Activated T-cell treated with anti-CD3 and anti-CD28 coated beads for 48 hours (primary cell): ENCODE data around the gene ARMC9.
"Not testable (repeated sequence)": the region's sequence is repeated elsewhere in the genome, so short reads cannot be mapped to it uniquely, and the experiment has no call there.

Experiments used
- DNase-seq: peaks from one replicate; pipeline ENCODE4 v3.0.0-alpha.2; 2020; ENCODE audit warnings: low read depth

The ARMC9 gene

DNA sequence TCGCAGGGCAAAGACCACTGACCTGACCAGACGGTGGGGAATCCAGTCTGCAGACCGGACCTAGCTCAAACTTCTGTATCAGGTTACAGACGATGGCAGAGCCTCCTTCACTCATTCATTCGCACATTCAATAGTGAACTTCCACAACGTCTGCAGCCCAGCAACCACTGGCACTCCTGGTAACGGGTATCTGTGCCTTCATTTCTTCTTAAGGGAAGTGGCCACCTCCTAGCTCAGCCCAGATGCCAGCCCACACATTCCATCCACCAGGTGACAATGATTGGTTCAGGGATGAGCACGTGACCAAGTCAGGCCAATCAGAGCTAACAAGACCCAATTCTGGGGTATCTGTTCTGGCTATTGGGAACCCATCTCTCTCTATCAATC is 15.9 kb upstream of the ARMC9 start:
- no peak for DNase-seq

DNA sequence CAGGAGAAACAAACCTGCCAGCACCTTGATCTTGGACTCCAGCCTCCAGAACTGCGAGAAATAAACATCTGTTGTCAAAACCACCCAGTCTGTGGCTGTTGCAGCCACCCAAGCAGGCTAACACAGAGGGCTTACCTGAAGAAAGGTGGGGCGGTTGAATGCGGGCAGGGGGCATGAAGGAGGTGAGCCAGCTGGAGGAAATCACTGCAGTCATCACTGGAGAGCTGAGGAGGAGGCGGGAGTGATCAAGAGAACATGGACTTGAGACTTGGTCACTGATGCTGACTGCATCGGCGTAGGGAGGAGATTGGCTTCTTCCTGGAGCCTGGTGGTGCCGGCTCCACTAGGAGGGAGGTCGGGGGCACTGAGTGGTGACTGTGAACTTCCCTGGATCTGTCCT is 14.6 kb upstream of the ARMC9 start:
- no peak for DNase-seq

DNA sequence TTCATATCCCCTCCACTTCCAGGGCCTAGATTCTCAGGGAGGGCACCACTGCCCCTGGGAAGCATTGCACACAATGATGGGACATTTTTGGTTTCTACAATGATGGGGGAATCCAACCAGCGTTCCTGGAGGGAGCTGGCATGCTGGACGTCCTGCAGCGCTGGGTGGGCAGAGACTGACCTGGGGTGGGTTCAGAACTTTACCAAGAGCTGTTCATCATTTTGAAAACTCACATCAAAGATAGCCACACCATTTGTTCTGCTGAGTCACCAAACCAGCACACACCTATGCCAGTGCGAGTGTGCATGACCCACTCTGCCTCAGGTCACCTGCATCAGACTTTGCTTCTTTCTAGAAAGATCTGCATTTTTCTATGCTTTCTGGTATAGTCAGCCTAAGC is 14.1 kb upstream of the ARMC9 start:
- DNase-seq: no peak

DNA sequence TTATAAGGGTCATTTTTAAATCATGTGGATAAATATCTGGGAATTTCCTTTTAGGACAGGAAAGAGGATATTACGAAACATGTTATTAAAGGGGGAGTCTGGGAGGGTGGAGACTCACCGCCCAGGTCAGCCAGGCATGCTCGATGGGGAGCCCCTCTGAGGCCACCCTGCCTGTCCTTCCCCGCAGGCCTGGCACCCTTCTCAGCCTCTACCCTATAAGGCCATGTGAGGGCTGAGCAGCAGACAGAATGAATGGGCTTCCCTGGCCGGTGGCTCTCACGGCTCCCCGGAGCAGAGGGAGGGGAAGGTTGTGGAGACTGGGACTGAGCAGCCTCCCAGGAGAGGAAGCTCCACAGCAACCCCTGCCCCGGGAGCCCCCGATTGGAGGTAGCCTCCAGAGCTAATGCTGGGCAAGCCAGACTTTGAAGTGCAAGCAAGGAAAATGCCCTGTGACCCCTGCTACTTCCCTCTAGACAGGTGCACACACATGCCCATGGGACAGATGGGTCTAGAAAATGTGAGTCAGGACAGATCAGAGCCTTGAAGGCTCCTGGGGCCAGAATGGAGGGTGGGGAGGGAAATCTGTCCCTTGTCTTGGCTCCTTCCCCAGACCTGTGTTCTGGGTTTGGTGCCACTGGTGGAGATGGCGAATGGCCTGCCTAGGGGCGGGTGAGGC is 13.2 kb upstream of the ARMC9 start:
- no peak for DNase-seq

DNA sequence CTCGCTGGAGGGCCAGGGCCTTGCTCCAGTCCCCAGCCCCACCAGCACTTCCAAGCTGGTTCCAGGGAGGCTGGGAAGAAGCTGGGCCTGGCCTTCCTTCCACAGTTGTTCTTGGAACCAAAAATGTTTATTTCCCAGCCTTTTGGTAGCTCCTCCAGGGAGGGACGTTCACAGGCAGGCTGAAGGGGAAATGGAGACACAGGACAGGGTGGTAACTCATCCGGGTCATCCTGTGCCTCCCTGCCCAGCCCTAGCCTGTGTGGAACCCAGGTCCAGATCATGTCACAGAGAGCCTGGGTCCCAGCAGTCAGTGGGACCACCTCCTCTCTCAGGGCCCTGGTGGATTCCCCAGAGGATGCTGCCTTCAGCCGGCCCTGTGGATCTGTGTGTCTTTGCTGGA is 12.5 kb upstream of the ARMC9 start:
- DNase-seq: no peak

DNA sequence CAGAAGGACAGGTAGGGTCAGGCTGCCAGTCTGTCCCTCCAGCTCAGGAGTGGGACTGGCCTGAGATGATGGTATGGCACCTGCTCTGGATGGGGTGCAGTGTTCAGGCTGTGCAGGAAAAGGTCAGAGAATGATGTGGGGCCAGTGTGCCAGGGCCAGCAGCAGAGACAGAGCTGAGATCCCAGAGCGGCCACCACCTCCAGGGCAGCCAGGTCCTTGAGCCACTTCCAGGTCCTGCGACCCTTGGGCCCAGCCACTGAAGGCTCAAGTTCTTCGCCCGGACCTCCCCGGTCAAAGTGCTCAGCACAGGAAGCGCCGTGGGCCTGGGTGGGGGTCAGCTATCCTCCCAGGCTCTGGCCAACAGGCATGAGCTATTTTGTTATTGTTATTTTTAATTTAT is 12.1 kb upstream of the ARMC9 start:
- DNase-seq: no peak

DNA sequence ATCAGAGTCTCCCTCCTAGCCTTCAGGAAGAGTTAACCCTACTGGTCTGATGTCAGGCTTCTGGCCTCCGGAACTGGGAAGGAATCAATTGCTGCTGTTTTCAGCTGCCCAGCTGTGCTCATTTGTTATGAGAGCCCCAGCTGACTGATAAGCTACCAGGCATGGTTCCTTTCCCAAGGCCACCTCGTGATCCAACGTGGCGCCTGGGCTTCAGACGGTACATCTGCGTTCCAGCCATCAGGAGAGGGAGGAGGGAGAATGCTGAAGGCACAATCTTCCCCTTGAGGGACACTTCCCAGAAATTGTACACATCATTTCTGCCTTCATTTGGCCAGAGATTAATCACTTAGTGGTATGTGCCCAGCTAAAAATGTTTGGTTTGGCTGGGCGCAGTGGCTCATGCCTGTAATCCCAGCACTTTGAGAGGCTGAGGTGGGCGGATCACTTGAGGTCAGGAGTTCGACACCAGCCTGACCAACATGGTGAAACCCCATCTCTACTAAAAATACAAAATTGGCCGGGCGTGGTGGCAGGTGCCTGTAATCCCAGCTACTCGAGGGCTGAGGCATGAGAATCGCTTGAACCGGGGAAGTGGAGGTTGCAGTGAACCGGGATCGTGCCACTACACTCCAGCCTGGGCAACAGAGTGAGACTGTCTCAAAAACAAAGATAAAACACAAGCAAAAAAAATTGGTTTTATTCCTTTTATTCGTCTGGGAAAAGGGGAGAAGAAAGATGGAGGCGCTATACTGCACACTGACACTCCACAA is 10.5 kb upstream of the ARMC9 start:
- no peak for DNase-seq

DNA sequence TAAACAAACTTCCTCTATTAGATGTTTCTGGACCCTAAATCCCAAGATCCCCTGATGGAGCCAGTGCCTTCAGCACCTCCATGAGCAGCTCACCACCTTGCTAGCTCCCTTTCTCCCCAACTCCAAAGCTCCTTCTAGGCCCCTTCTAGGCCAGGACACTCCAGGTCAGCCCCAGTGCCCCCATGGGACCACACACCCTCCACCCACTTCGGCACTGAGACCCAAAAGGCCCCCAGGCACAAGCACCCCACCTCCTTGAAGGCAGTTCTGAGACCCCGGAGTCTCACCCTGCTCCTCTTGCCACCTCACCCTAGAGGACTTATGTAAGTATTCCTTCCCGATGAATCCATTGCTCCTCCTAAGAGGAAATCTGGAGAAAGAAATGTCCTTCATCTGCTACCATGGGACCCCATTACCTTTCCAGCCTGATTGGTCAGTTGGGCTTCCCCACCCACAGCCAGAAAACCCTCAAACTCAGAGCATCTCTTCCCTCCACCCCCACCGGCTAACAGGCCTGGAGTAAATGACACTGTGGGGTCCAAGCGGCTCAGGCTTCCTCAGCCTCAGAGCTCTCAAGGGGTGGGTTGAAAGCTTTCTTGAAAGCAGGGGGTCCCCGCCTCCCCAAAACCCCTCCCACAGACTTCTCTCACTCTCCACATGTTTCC is 9.8 kb upstream of the ARMC9 start:
- DNase-seq: no peak

DNA sequence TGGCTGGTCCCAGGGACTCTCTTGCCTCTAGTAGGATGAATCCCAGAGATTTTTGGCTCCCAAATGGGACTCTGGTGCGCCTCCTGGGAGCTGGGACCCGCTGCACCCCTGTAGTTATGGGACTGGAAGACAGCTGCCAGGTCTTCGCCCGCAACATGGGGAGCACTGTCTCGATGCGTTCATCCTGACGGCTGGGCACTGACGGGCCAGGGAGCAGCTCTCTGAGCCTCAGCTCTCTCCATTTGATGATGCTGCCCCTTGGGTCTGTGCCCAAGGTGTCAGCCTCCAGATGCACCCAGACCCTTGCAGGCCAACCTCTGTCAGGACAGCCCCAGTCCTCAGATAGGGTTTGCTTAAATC is 9.3 kb upstream of the ARMC9 start:
- no peak for DNase-seq

DNA sequence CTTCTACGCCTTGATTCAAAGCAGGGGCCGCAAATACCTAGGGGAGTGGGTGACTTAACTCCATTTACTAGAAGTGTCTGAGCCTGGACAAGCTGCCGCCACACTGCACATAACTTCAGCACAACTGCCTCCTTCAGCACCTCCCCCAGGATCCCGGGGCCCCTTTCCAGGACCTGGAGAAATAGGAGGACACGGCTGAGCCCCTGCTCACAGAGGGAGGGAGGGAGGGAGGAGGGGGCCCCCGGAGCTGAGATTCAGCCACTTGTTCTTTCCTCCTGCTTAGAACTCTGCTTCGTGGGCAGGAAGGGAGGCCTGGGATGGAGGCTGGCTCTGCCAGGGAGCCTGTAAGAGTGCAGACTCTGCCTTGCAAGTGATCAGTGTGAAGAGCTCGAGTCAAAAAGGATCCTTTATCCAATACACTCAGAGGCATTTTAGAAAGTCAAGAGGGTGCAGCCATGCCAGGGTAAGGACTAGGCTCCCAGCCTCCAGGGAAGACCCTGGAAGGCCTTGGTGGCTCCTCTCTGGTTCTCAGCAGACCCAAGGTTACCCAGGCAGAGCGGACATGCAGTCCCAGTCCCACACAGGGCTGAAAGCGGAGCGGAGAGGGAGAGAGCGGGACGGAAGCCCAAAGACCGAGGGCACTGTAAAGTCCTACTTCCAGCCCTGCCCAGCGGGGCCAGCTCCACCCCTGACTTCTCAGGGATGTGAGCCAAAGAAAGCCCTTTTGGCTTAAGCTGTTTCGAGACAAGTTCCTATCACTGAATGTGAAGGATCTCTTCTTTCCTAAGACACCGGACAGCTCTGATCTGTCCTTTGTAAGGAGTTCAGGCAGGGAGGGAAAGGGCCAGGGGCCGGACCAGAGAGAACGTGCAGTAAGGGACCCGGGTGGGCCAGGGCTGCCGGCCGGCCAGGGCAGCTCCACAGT is 8.6 kb upstream of the ARMC9 start:
- DNase-seq: no peak

DNA sequence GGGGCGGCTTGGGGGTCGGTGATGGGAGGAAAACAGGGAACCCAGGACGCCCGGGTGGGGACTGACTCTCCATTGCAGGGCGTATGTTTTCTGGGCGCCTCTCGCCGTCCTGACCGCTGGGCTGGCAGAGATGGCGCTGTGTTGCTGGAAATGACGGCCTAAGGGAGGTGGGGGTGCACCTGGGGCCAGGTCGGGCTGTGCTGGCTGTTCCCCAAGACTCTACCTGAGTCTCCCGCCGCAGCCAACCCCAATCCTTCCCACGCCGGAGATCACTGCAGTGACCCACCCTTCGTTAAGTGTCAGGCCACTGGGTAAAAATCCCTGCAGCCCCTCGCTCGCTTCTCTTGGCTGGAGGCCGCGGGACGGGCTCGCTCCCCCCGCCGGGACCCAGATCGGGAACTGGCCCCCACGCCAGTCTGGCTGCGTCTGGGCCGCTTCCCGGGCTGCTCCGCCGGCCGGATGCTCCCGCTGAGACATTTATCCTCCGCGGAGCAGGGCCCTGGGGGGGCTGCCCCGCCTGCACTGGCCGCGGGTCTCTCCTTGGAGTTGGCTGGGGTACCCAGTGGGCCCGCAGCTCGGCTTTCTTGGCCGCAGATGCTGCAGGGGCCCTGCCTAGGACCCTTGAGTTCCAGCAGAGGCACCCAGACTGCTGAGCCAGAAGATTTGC is 7.8 kb upstream of the ARMC9 start:
- no peak for DNase-seq

DNA sequence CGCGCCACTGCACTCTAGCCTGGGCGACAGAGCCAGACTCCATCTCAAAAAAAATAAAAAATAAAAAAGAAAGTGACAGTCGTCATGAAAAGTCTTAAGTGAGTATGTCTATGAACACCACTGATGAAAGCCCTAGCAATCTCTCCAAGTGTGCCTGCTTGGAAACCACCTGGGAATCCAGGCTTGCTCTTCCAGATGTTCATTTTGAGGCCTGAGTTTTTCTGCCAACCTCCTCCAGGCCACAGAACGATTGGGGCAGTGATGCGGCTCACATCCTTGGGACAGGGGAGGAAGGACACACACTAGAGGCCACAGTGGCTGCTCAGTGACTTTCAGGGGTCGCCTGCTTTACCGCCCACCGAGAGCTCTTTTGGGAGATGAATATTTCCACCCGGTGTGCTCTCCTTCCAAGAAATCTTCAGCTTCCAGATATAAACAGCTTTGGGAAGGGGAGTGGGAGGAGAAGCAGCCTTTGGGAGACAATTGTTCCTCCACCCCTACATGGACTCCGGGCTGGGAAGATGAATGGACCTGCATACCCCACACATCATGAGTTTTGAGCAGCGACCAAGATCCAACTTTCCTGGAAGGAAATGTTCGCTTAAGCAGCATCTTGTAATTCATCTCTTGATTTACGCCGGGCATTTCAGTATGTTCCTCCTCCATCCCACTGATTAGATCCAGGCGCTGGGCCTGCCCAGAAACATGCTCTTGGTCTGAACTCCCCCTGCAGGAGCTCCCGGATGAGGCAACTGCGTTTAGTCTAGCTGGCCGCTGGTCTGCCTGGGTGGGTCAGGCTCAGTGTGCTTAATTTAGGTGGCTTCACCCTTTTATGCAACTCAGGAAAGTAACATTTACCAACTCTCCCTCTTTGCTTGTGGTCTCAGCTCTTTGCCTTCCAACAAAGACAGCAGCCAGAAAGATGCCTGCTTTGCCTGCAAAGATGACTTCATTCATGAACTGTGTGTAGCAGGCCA is 6.2 kb upstream of the ARMC9 start:
- no peak for DNase-seq

DNA sequence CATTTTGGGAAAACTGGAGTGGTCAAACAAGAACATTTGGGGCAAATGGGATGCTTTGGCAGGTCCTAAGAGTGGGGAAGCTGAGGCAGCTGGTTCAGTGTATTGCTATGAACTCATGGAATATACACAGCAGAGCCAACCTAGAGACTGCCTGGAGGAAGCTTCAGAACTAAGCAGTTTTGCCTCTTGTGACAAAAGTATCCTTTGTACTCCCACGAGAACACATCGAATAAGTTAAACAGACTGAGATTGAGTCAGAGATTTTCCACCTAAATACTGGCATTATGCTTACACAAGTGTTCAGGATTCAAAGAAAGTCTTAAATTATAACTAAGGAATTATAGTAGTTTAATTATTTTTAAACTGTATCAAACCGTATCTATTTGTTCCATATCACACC is 5.2 kb upstream of the ARMC9 start:
- DNase-seq: no peak

DNA sequence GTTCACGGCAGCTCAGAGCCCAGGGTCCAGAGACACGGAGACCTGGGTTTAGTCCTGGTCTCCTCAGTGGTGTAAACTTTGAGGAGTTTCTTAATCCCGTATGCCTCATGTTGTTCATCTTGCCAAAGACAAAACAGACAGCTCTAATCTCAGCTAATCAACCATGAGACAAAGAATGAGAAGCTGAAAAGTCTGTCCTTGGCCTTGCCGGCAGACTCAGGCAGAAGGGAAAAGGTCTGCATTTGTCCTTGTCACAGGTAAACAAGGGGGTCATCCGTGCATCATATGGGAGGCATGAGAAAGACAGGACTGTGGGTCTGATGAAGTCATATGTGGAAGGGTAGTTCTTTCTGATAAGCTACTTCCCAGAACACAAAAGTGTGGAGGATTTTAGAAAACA is 1.8 kb upstream of the ARMC9 start:
- no peak for DNase-seq

DNA sequence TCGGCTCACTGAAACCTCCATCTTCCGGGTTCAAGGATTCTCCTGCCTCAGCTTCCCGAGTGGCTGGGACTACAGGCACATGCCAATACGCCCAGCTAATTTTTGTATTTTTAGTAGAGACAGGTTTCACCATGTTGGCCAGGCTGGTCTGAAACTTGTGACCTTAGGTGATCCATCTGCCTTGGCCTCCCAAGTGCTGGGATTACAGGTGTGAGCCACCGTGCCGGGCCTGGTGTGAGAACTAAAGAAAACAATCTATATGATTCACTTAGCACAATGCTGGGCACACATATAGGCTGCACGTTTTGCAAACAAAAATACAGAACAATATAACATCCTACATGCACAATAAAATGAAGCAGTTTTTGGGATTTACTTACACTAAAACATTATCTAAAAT is 1.2 kb upstream of the ARMC9 start:
- DNase-seq: not testable (repeated sequence)

DNA sequence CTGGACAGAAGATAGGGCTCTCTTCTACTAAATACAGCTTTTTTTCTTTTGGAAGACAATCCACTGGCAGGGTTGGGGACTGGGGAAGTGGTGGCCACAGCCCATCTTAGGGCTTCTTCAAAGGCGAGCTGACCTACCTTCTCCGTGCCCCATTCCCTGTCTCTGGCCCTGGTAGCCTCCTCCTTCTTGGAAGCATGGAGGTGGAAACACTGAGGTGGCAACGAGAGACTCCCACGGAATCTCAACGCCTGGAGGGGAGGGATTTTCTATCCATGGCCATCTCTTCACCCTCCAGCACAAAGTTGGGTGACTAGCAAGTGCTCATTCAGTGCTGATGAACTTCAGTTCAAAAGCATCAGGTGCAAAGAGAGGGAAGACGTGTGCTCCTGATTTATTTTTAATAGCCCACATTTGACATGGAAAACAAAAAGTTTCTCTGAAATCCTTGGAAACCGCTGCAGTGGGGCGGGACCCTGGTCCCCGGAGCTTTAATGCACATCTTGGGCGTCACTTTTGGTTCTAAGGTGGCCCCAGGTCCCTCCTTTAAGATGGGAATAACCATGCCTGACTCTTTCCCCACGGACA is 633 bp upstream of the ARMC9 start:
- no peak for DNase-seq

DNA sequence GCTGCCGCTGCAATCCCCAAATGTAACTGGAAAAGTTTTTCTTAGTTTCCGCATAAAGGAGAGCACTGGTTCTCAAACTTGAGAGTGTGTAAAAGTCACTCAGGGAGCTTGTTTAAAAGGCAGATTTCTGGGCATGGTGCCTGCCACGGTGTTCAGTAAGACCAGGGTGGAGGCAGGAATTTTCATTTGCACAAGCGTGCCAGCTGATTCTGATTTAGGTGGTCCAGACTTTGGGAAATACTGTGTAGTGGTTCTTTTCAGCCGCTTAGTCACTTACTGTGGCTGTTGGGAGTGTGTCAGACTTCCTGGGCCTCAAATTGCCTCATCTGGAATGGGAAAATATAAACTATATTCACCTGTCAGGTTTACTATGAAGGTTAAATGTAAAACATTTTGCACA is 788 bp downstream of the ARMC9 start:
- DNase-seq: no peak

DNA sequence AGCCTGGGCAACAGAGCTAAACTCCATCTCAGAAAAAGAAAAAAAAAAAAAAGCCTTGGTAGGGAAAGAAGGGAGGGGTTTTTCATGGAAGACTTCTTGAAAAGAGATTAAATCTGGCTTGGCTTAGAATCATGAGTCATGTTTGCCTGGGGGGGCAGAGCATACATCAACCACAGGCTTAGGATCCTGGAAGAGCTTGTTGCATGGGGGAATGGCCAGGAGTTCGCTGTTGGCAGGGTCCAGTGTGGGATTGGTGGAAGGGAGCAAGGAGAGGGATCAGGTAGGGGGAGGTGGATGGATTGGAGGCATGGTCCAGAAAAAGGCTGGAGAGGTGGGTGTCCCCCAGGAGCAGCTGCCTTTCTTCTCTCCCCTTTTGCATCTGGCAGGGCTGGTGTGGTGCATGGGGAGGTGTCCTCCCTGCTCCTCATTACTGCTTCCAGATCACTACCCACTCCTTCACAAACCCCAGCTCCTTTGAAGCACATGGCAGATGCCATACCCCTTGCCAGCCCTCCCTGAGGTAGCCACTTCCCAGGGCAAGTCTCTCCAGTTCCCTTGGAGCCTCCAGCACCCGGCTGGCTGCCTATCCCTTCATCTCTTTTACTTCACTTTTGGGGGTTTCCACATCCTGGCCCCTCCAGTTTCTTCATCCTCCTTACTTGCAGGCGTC is 2.5 kb downstream of the ARMC9 start:
- no peak for DNase-seq

DNA sequence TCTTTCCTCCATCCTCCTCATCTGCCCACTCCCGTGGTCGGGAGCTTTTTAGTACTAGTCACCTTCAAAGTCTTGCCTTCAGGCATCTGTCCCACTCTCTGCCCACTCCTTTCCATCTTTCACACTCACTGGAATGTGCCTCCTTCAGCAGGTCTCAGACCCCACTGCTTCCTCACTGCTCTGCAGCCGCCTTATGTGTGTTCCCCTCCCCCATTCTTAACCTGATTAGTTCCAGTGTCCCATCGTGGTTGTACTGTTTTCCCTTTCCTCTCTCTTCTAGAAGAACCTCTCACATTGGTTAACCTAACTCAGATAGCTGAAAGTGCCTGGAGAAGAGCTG is 3.0 kb downstream of the ARMC9 start:
- no peak for DNase-seq

DNA sequence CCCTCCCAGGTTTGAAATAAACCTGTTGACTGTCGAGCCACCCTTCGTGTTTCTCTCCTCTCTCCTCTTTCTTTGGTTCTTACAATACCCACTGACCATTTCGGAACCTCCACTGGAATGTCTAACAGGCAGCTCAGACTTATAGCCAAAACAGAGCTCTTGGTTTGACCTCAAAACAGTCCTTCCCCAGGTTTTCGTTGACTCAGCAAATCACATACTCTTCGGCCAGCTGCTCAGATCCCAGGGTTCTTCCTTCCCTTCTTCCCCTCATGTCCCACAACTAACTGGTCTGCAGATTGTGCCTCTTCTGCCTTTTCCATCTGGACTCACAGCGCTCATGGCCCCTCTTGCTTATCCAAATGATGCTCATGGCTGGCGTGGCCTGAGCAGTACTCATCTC is 4.7 kb downstream of the ARMC9 start:
- DNase-seq: no peak
